Motor neuron (in vitro differentiated cells): Measurements from ENCODE around the gene TMPRSS11D. TPM values are rescaled to one million over a fixed set of nuclear protein-coding genes. Genes with fewer than 3 reads are reported as not detected.
A peak's percentile ranks its signal among the peaks of the same experiment; 100 is the strongest.

Experiments used
- ATAC-seq, 8 experiments: fragments of 200-7000 bp; cut with Tn5 transposase; replicated peaks in 6 of 8; 2 replicates each; pipeline ENCODE4 v1.8.0; 2021; ENCODE audit warnings: mild to moderate bottlenecking in 8 of 8, moderate library complexity in 8 of 8
- H3K27ac ChIP-seq, 2 donors: fragments of 250-450 bp; sonication (Bioruptor Pico); 2 replicates each; pipeline ENCODE4 v1.9.0; 2021; ENCODE audit warnings: antibody characterized with exemption in 2 of 2, mild to moderate bottlenecking in 2 of 2, moderate library complexity in 1 of 2
- H3K4me1 ChIP-seq, 2 donors: fragments of 250-450 bp; sonication (Bioruptor Pico); replicated peaks in 1 of 2; 2 replicates each; pipeline ENCODE4 v1.6.1; 2021; ENCODE audit warnings: antibody characterized with exemption in 2 of 2, mild to moderate bottlenecking in 2 of 2, moderate library complexity in 1 of 2
- H3K4me3 ChIP-seq, 5 donors: fragments of 250-450 bp; sonication (Bioruptor Pico); 2 replicates each; pipeline ENCODE4 v1.9.0; 2021; ENCODE audit warnings: antibody characterized with exemption in 5 of 5, mild to moderate bottlenecking in 5 of 5, moderate library complexity in 4 of 5
- WGBS, 10 experiments: fragments of 450-650 bp; shearing (Covaris generic); methylation state at CpG; one replicate each; pipeline ENCODE4 v1.0.0; 2022; 5-methylcytosine and 5-hydroxymethylcytosine counted together
- in situ Hi-C, 9 experiments: fragments of 400-800 bp; cut with MboI; loops; one replicate each; pipeline ENCODE4 v1.15.0; 2021; ENCODE audit warnings: low sequenced_read_pairs in 9 of 9, low pct_unique_long_range_greater_than_20kb in 2 of 9; ENCODE audit not compliant: unreplicated experiment in 9 of 9
- total RNA-seq, 8 experiments: library from RNA; unstranded; fragments of 300-600 nt; gene quantifications; 2 replicates each; pipeline versions ENCODE4 v1.2.3 to v1.2.4, GENCODE V29; 2022

TMPRSS11D gene
- total RNA-seq, 8 experiments from 2014 or later: 0.20 to 1.8 (median 0.84) TPM

DNA sequence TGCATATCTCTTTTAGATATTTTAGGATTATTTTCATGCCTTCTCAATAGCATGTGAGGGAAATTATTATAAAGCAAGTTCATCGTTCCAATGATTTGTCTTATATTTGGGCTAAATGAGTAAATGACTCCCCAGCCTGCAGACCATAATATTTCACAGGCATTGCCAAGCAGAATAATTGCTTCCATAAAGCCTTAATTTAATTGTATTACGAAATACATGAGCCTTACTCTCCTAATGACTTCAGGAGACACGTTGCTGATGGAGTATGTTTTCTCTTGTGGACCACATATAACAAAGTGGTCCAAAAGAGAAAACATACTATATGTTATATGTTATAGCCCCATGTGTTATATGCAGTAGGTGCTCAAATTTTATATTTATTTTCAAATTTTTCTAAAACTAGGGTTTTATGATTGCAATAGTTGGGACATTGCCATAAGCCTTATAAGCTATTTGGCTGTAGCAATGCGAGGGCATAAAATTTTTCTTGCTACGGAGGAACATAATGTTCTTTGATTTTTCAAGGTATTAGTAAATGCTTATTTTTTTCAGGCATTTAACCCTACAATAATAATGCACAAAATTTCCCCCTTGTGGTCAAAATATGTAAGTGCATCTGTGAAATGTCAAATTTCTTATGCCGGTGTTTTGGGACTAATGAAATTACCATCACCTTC is 26.2 kb upstream of the TMPRSS11D start:
- WGBS, 10 experiments: 1 to 100% (median 57%) methylated on average over 1 to 6 of the region's 6 CpGs
- no peak overlapping the region for H3K27ac ChIP-seq
- H3K4me1 ChIP-seq: no peaks in the 10 kb centered on the region
- ATAC-seq: no peak
- H3K4me3 ChIP-seq: no peak overlapping the region
- in situ Hi-C loops: no loop called here

DNA sequence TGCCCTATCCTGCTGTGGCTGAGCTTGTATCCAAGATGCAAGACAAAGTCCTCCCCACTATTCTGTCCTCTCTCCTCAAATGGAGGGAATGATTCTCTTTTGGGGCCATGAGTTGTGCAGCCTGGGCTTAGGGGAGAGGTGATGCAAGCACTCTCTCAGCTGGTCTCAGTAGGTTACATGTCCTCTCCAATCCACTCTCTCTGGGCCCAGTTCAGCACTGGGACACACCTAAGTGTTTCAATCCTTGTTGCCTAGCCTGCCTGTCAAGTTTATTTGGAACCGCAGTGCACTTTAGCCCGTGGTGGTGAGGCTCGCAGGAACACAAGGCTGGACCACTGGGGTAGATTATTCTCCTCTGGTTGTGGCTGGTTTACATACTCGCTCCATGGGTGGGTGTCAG is 23.8 kb upstream of the TMPRSS11D start:
- in situ Hi-C loops: no loop called here
- H3K4me1 ChIP-seq: no peaks in the 10 kb centered on the region
- H3K4me3 ChIP-seq: no peak overlapping the region
- 67 to 100% (median 86%) methylated on average over 1 to 4 of the region's 4 CpGs; no CpG with 5 or more reads in 5 of the 10 experiments for WGBS, 10 experiments
- H3K27ac ChIP-seq: no peak overlapping the region
- no peak for ATAC-seq

- Histone ChIP-seq H3K4me3 (no peak overlapping the region), H3K4me1 (no peaks in the 10 kb centered on the region), H3K27ac (no peak overlapping the region)
- ATAC-seq: no peak
- in situ Hi-C loops: no loop called here
Measured at GRCh38 chr4:67899096-67899495, 15.3 kb upstream of the TMPRSS11D start.

DNA sequence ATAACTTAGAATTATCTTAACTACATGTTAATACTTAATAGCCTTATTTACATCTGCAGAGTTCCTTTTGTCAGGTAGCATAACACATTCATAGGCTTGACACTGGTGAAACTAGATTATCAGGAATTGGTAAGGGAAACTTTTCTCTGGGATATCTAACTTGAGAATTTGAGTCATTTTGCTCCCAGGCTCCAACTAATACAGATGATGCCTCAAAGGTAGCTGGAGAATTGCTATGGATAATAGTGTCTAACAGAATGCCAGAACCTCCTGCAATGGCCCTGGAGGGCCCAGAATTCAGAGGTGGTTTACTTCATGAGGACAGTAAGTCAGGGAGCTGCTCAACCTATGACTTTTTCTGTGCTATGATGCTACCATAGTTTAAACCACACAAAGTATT is 13.9 kb upstream of the TMPRSS11D start:
- H3K27ac ChIP-seq: no peak overlapping the region
- in situ Hi-C loops: no loop called here
- ATAC-seq: no peak
- H3K4me3 ChIP-seq: no peak overlapping the region
- H3K4me1 ChIP-seq: no peaks in the 10 kb centered on the region

GRCh38 chr4:67896421-67897065 is 12.7 kb upstream of the TMPRSS11D start:
- ATAC-seq: no peak
- 93 to 100% (median 97%) methylated on average over 2 to 6 of the region's 26 CpGs; no CpG with 5 or more reads in 7 of the 10 experiments for WGBS, 10 experiments

GRCh38 chr4:67894659-67895058 is 10.9 kb upstream of the TMPRSS11D start:
- 11 to 100% (median 88%) methylated on average over 1 of the region's 1 CpG; no CpG with 5 or more reads in 1 of the 10 experiments for WGBS, 10 experiments
- ATAC-seq: no peak
- Histone ChIP-seq H3K4me1 (no peaks in the 10 kb centered on the region), H3K4me3 (no peak overlapping the region), H3K27ac (no peak overlapping the region)
- in situ Hi-C loops: no loop called here

More at GRCh38 chr4:67896421-67897065, 12.7 kb upstream of the TMPRSS11D start:
- in situ Hi-C loops: no loop called here
- H3K27ac ChIP-seq: no peak overlapping the region
- no peak overlapping the region for H3K4me3 ChIP-seq
- no peaks in the 10 kb centered on the region for H3K4me1 ChIP-seq

DNA sequence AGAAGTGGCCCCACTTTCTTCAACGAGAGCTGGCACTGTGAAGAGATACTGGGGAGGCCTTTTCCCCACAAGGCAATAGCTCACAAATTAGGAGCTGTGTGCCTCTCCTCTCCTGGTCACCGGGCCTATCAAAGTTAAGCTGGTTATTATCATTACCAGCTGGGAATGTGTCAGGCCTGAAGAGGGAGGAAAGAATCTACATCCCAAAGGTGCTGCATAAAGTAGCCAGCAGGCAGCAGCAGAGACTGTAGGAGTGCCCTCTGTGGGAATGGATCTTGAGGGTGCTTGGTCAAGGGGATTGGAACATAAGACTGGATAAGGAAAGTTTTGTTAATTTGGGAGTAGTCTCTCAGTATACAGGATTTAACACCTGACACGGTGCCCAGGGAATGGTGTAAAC is 9.1 kb upstream of the TMPRSS11D start:
- in situ Hi-C loops: no loop called here
- ATAC-seq: peak in 2 of 8 experiments; percentile 25 to 26
- Histone ChIP-seq H3K4me3 (no peak overlapping the region), H3K4me1 (no peaks in the 10 kb centered on the region), H3K27ac (no peak overlapping the region)
- 17 to 90% (median 71%) methylated on average over 1 to 2 of the region's 3 CpGs; no CpG with 5 or more reads in 4 of the 10 experiments for WGBS, 10 experiments

DNA sequence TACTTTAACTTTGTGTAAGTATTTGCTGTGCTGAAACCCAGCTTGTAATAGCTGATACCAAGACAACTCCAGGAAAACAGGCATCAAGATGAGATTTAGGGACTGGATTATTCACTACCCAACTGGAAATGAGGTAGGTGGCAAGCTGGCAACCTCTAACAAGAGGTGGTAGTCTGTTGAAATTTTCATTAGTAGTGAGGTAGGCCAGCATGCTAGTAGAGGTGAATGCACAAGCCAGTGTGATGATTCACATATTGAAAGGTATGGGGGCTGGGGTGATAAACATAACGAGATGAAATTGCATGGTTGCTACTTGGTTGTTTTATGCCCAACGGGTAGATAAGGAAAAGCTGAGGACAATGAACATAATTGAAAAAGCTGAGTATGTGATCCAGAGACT is 8.5 kb upstream of the TMPRSS11D start:
- Histone ChIP-seq H3K4me3 (no peak overlapping the region), H3K4me1 (no peaks in the 10 kb centered on the region), H3K27ac (no peak overlapping the region)
- 18 to 100% (median 81%) methylated on average over 1 to 2 of the region's 2 CpGs; no CpG with 5 or more reads in 2 of the 10 experiments for WGBS, 10 experiments
- ATAC-seq: no peak
- in situ Hi-C loops: no loop called here

DNA sequence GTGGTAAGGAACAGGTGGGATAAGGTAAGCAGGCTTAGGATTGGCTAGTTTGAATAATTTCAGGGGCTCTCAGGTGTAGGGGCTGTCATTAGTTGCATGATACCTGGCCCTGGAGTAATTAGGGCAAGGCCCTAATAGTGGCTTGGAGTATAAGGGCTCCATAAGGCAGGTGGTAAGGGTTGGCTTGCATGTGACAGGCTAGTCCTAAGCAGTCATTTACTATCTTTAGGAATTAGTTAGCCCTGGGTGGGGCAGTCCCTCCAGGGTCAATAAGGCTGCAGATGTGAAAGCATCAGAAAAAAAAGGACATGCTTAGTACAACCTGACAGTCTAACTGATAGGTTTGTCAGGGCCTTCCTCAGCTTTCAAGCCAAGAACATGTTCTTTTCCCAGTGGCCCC is 7.8 kb upstream of the TMPRSS11D start:
- ATAC-seq: no peak
- in situ Hi-C loops: no loop called here
- Histone ChIP-seq H3K27ac (no peak overlapping the region), H3K4me1 (no peaks in the 10 kb centered on the region), H3K4me3 (no peak overlapping the region)

DNA sequence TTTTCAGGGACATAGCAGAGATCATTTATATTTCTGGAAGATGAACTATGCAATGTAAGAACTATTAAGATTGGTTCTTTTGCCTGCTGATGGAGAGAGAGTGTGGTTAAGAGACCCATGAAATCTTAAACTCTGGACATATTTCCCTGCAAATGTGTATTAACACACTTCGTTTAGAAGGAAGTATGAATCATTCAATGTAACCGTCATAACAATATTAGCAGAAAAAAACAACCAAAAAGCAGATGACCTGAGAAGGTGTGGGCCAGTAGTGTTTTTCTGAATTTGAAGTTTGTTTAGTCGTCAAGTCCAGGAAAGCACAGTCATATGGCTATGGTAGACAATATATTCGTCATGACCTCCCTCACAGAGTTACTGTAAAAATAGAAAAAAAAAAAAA is 2.5 kb upstream of the TMPRSS11D start:
- H3K27ac ChIP-seq: no peak overlapping the region
- peaks cover 0 to 3% of the 10 kb centered on the region in 2 donors for H3K4me1 ChIP-seq
- H3K4me3 ChIP-seq: no peak overlapping the region
- peak in 2 of 8 experiments; percentile 30 to 38 for ATAC-seq
- in situ Hi-C loops: no loop called here
- WGBS, 10 experiments: 0 to 96% (median 75%) methylated on average over 3 to 4 of the region's 4 CpGs; no CpG with 5 or more reads in 1 of the 10 experiments

DNA sequence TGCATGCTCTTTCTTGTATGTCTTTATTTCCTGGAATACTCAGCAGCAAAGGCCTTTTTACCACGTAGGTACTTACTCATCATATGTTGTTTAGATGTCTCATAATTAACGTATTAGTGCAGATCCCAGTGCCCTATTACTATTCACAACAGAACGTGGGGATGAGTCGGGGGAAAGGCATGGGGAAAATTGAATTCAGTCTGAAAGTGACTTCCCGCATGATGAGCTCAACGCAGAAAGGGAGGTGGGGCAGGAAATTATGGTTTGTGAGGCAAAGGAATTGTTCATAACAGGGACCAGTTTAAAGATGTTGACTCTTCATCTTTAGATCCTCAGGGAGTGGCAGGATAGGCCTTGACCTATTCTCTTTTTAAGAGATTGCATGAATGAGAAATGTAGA is 2.0 kb upstream of the TMPRSS11D start:
- Histone ChIP-seq H3K4me1 (peaks cover 0 to 3% of the 10 kb centered on the region in 2 donors), H3K4me3 (no peak overlapping the region), H3K27ac (no peak overlapping the region)
- ATAC-seq: peak in 7 of 8 experiments; percentile 52 to 90 (median 64)
- WGBS, 10 experiments: 0 to 80% (median 39%) methylated on average over 1 to 6 of the region's 6 CpGs; no CpG with 5 or more reads in 1 of the 10 experiments
- in situ Hi-C loops: no loop called here

GRCh38 chr4:67884701-67885100 is 899 bp upstream of the TMPRSS11D start:
- Histone ChIP-seq H3K4me3 (no peak overlapping the region), H3K27ac (no peak overlapping the region), H3K4me1 (peaks cover 0 to 3% of the 10 kb centered on the region in 2 donors)
- no peak for ATAC-seq
- in situ Hi-C loops: no loop called here

GRCh38 chr4:67883458-67883857 is 344 bp downstream of the TMPRSS11D start:
- H3K27ac ChIP-seq: no peak overlapping the region
- in situ Hi-C loops: no loop called here
- peaks cover 0 to 3% of the 10 kb centered on the region in 2 donors for H3K4me1 ChIP-seq
- no peak overlapping the region for H3K4me3 ChIP-seq
- ATAC-seq: no peak
- WGBS, 10 experiments: 73 to 97% (median 89%) methylated on average over 1 to 5 of the region's 5 CpGs
